HFF-Myc (cell line): ENCODE data around the gene NFATC2.
A peak's percentile ranks its signal among the peaks of the same experiment; 100 is the strongest.

Source experiments
- DNase-seq: peaks from one replicate; pipeline ENCODE4 v3.0.0-alpha.2; 2011; ENCODE audit warnings: low read depth; ENCODE audit errors: extremely low read depth
- H3K4me3 ChIP-seq: replicated peaks from 2 replicates; pipeline ENCODE4 v1.5.1; 2011; ENCODE audit warnings: low read depth, mild to moderate bottlenecking, control low read depth, low read length
- CTCF ChIP-seq: IDR thresholded peaks from 2 replicates; pipeline ENCODE4 v1.5.1; 2012; ENCODE audit warnings: mild to moderate bottlenecking, low read depth, low read length, control low read depth; ENCODE audit errors: missing control alignments

The NFATC2 gene

GRCh38 chr20:51449498-51450220, 92.9 kb downstream of the NFATC2 start:
- no peak for TF ChIP-seq CTCF
- DNase-seq: no peak

DNA sequence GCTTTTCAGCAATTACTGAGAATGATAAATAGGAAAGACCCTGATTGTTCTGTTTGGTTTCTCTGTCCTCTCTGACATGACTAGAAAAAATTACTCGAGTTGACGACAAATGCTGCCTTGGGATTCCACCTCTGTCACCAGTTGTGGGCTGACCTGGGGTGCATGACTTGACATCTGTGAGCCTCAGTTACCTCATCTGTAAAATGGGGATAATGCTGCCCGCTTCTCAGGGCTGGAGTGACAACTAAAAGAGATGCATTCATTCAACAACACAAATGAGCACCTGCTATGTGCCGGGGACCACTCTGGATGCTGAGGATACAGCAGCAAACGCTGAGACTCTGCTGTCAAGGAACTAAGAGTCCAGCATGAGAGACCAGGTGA, 94.8 kb downstream of the NFATC2 start:
- H3K4me3 ChIP-seq: no peak overlapping the region
- no peak for TF ChIP-seq CTCF
- no peak for DNase-seq

More at GRCh38 chr20:51449498-51450220, 92.9 kb downstream of the NFATC2 start:
- H3K4me3 ChIP-seq: no peak overlapping the region

GRCh38 chr20:51447097-51447764, 95.3 kb downstream of the NFATC2 start:
- DNase-seq: peak; percentile 93
- peak overlapping the region; percentile 22; the same call in 1 of the 2 replicates for H3K4me3 ChIP-seq
- no peak for TF ChIP-seq CTCF

DNA sequence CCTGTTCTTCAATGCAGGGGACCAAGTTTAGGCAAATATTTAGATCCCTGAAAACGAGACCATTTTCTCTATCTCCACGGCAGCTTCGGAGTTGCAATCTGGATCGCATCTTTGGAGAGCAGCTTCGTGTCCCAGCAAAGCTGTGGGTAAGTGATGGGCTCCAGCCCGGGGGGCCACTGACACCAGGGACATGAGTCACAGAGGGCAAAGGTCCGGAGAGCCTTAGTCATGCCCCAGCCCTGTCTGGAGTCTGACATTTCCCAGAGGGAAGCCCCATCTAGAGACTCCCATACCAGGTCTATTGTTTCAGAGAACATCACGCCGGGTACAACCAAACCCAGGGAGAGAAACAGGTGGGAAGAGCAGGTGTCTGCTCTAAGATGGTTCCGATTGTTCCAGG, 95.9 kb downstream of the NFATC2 start:
- DNase-seq: peak; percentile 61
- H3K4me3 ChIP-seq: peak overlapping the region; percentile 22

GRCh38 chr20:51446230-51446629, 96.3 kb downstream of the NFATC2 start:
- H3K4me3 ChIP-seq: peak overlapping the region; percentile 22; the same call in 1 of the 2 replicates
- DNase-seq: no peak
- no peak for TF ChIP-seq CTCF

More for the DNA sequence above, 95.9 kb downstream of the NFATC2 start:
- no peak for TF ChIP-seq CTCF

DNA sequence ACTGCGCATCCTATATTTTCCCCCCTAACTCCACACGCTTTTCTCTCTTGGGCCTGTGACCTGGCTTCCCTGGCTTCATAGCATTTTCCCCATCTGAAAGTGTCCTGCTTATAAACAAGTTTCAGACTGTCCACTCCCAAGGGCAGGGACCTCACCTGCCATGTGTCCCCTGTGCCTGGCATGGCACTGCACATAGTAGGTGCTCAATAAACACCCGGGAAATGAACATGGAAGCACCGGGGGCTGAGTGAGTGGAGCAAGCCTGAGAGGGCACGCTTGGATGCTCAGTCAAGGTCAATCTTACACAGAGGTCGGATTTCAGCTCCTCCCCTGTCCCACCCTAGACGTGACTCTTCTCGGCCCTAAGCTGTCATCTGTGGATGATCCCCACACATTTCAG, 96.9 kb downstream of the NFATC2 start:
- TF ChIP-seq CTCF: no peak
- no peak for DNase-seq
- no peak overlapping the region for H3K4me3 ChIP-seq
